HG03575 (cell line): Measurements from ENCODE around the gene TTC31.

Source experiments
- ATAC-seq: cut with Tn5 transposase; IDR thresholded peaks from one replicate; pipeline ENCODE4 v1.9.1; 2021; ENCODE audit not compliant: unreplicated experiment, insufficient number of reproducible peaks, low FRiP score; ENCODE audit errors: extremely low read depth

The TTC31 gene

DNA sequence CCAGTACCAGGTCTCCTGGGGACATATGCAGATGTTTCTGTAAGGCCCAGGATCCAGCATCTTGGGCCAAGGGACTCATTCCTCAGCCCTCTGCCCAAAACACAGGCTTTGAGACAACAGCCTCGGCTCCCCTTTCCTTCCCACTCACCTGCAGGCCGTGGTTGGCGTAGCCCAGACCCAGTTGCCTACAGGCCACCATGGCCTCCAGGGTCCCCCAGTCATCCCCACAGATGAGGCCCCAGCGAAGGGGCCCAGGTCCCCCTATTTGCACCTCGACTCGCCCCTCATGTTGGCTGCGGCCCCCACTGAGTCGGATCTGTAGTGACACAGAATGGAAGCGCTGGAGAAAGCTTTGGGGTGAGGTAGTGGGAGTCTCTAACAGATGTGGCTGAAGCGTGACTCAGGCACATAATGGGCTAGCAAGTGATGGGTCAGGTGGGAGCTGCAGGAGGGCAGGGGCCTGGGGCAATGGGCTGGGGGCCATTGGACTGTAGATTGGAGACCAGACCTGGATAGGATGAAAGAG, 52.6 kb downstream of the TTC31 start:
- no peak for ATAC-seq

DNA sequence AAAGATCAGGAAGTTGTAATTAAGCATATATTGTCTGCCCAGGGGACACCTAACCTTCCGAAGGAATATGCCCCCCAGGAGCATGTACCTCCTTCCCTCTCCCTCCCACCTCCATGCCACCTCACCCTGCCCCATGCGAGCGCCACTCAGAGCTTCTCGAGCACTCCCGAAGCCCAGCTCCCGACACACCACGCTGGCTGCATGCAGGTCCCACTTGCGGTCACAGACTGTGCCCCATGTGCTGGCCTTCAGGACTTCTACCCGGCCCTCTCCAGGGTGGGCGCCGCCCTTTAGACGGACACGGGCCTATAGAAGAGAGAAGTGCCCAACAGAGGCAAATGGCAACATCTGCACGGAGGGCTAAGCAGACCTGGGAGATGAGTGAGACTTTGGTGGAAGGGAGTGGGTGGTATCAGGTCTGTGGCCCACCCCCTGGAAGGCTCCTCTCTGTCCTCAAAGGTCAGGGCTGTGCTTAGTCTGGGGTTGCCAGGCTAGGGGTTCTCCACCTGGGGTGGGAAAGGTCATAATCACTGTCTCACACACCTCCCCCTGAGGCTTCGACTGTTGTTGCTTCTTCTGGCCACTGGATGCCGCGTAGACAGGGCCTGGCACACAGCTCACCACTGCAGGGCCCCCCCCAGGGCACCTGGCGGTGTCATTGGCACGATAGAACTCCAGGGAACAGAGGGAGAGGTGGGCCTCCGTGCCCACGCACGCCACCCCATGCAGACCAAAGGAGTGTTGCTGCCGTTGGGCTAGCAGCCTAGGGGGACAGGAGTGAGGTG, 53.5 kb downstream of the TTC31 start:
- no peak for ATAC-seq

DNA sequence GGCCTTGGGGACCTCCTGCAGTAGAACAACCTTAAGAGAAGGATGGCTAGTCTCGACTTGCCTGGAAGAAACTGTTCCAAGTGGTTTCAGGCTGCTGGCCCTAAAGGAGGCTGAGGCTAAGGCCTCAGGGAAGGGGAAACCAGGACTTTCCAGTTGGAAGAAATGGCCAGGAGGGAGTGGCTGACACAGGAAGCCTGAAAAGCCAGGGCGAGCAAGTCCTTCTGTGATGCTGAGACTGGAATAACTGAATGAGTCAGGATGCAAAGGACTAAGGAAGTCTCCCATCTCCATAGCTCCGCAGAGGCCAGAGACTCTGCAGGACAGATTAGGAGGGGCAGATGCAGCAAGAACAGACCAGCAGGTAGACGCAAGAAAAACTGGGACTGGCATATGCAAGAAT, 54.3 kb downstream of the TTC31 start:
- ATAC-seq = no peak

DNA sequence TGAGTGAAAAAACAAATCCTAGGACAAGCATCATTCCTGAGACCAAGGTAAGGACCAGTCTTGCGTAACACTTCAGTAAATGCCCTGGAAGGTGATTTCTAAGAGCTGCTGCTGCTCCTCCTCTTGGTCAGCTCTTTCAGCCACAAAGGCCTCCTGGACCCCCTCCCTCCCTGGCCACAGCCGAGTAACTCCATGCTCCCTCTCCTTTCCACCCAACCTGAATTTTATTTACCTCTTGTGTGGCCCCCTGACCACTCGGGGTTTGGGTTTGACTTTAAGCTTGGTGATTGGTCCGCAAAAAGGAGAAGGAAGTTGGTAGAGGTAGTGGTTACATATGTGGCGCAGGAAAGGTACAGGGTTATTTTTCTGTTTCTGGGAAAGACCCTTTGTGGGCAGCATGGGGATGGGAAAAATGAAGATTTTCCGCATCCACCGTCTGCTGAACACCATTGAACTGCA, 56.0 kb downstream of the TTC31 start:
- no peak for ATAC-seq

DNA sequence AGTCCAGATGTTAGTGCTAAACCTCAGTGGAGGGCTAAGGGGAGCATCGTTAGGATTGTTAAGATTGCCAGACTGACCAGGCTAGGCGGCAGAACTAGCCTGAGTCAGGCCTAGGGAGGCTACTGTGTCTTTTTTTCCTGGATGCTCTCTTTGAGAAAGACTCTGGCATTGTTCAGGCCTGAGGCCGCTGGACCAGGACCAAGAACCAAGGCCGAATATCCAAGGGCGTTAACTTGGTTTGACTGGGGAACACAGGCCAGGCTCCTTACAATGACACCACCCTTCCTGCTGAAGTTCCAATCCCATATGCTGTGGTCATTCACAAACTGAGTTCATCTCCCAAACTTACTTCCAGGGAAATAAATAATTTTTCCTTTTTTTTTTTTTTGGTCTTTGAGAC, 57.4 kb downstream of the TTC31 start:
- ATAC-seq = no peak

DNA sequence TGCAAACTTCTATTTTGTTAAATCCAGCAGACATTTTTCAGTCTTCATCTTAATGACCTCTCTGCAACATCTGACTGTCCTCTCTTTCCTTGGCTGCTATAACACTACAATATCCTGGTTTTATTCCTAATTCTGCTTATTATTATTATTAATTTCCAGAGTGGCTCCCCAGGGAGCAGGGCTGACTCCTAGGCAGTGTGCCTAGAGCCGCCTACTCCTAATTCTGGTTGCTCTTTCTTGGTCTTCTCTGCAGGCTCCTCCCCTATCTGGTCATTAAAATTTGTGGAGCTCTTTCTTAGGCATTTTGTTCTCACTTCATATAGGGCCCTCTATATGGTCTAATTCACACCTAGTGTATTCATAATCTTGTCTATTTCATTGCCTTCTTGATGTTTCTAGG, 60.1 kb downstream of the TTC31 start:
- no peak for ATAC-seq
